Activated gamma-delta T cell (primary cell): ENCODE measurements around the gene TRIM9.
"Not testable (repeated sequence)": the region's sequence is repeated elsewhere in the genome, so short reads cannot be mapped to it uniquely, and the experiment has no call there.

Experiments
- DNase-seq: peaks from one replicate; lab custom pipeline; 2025; lab: John Stamatoyannopoulos, UW

TRIM9 gene

DNA sequence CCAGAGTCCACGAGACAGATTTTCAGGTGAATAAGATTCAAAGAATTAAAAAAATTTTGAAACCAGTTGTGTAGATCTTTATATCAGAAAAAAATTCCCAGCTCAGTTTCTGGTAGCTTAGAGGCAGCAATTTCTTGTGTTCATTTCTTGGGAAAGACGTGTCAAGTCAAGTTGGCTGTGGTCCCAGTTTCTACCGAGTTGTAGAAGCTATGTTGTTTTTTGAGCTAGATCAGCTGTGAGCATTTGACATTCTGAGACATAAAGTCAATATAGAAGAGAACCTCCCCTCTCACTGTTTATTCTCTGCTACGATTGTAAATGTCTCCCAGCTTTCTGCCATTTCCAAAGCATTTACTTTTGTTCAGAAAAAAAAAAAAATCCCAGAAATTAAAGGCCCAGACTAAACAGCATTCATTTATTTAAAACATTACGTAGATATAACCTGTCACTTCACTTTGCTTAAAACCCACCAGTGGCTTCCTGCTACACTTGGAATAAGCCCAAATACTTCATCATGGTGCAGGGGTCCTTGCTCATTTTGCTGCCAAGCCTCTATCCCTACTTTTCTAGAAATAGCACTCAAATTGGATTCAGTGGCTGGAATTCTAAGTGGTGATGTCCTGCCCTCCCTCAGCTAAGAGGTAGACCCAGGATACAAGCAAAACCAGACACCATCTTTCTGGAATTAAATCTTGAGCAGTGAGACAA is 130.1 kb downstream of the TRIM9 start:
- no peak for DNase-seq

DNA sequence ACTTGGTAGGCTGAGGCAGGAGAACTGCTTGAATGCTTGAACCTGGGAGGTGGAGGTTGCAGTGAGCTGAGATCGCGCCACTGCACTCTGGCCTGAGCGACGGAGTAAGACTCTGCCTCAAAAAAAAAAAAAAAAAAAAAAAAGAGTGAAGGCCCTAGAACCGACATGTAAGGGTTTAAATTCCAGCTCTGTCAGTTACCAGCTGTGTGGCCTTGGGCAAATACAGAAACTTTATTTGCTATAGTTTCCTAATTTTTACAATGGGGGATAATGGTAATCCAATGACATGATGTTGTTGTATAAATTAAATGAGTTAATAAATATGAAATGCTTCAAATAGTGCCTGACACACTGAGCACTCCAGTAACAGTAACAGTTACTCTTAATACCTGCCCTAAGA is 131.0 kb downstream of the TRIM9 start:
- no peak for DNase-seq

DNA sequence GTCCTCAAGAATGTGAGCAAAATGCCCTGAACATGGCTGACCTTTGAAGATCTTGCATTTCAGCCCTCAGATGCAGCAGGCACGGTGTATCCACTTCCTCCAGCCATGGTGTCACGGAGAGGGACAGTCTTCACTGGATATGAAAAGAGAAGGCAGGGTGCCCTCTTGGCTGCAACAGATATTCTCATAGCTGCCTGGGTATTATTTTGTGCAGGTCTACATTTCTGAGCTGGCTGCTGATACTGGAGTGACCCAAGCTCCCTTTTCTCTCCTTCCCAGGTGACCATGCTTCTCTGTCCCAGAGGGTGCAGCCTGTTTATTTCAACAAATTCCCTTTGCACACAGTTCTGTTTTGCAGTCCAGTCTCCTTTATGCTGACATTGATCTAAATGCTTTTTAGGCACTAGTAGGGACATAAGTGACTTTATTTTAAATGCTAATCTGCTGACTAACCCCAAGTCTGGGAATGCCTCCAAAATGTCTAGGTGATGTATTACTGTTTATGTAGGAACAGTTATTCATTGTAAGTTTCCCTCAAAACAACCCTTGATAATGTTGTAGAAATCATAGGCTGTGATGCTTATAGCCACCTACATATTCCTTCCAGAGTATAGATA is 133.2 kb downstream of the TRIM9 start:
- DNase-seq, result no peak

DNA sequence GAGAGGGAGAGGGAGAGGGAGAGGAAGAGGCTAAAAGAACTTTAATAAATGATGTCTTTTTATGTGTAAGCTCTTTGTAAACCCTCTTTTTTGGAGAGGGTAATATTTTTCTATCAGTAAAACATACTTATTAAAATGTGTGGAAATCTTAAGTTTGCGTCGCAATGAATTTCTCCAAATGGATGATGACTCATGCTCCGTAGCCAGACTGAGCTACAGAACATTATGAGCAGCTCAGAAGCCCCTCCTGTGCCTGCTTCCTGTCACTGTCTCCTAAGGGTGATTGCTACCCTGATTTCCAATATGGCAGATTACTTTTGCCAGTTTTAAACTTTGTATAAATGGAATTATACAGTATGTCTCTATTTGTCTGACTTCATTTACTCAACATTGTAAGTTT is 137.6 kb downstream of the TRIM9 start:
- no peak for DNase-seq

DNA sequence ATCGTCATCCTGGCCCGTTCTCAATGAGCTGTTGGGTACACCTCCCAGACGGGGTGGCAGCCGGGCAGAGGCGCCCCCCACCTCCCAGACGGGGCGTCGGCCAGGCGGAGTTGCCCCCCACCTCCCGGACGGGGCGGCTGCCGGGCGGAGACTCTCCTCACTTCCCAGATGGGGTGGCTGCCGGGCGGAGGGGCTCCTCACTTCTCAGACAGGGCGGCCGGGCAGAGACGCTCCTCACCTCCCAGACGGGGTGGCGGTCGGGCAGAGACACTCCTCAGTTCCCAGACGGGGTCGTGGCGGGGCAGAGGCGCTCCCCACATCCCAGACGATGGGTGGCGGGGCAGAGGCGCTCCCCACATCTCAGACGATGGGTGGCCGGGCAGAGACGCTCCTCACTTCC is 138.5 kb downstream of the TRIM9 start:
- DNase-seq, result not testable (repeated sequence)

DNA sequence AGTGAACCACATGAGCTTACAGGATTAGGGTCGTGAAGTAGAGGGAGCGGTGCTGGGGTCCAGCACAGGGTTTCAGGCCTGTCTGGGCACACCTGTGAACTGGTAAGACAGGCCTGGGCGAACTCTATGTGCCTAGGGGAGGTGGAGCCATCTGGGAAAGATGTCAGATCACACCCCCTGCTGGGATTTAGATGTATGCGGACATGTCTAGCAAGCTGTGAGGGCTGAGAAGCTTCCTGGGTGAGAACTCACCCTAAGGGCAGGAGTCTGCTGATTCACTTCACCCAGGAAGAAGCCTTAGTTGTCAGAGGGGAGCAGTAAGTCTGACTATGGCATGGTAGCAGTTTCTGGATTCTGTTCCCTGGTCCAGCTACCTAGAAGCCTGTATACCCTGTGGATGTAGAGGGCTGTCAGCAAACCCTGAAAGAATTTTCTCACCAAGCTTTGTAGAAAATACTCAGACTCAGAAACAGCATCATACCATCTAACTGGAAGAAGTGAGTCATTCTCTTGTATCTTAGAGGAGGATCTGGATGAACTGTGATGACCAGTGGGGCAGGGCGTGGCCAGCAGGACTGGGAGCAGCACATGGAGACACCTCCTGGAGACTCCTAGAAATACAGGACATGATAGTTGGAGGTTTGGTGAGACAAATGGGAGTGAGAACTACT is 139.4 kb downstream of the TRIM9 start:
- DNase-seq, result no peak

DNA sequence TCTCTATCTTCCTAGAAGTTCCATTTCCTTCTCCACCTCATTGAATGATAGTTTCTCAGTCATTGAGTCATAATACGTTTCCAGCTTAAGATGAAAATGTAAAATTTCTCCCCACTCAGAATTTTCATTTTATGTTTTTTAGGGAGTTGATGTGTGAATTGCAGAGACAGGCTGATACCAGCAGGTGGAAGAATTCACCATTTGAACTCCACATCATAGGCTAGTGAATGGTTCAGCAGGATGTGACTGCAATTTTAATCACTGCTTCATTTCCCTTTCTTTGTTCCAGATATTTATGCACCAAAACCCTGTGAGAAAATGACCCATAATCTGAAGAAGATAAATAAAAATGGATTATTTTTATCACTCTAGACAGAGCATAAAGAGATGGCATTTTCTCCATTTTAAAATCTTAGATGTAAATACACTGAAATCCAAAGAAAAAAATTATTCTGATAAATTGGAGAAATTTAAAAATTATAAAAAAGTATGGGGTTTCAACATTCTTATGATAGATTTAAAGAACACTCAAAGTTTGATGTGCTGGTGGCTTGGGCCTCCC is 140.0 kb downstream of the TRIM9 start:
- no peak for DNase-seq

DNA sequence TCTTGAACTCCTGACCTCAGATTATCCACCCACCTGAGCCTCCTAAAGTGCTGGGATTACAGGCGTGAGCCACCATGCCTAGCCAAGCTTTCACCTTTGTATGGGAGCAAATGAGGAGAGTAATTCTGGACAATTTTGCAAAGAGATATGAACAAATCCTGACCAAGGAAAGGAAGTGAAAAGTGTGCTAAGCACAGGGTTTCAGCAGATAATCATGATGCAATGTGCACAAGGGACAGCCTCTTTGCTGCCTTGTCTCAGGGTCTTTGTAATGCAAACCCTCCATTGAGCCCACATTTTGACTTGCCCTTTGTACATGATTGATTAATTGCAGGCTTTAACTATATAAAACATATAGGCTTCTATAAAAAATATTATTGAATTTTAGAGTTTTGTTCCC is 141.4 kb downstream of the TRIM9 start:
- DNase-seq, result no peak

DNA sequence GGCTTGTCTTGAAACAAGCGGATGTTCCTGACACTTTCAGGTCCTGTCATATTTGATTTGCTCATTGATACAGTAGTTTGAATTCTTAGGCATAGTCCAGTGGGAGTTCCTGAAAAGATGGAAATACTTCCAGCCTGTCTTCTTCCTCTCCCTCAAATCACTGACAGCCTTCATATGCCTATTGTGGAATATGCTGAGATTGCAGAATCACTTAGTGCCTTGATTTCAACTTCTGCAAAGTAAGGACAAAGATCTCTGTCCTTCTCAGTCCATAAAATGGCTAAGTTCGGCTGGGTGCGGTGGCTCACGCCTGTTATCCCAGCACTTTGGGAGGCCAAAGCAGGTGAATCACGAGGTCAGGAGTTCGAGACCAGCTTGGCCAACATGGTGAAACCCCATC is 143.9 kb downstream of the TRIM9 start:
- DNase-seq, result no peak

DNA sequence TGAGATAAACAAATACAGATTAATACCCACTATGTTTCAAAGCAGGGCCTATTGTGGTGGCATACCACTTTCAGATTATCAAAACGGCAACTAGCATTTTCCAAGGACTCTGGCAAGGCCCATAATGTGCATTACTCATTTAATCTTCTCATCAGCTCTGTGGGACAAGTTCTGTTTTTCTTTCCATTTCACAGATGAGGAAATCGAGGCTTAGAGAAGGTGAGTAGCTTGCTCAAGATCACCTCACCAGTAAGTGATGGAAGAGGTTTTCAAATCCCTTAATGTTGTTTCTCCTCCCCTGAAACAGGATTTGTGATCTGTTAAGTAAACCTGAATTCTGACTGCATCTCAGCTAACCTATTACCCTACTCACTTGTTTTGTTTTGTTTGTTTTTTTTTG is 146.7 kb downstream of the TRIM9 start:
- DNase-seq, result no peak

DNA sequence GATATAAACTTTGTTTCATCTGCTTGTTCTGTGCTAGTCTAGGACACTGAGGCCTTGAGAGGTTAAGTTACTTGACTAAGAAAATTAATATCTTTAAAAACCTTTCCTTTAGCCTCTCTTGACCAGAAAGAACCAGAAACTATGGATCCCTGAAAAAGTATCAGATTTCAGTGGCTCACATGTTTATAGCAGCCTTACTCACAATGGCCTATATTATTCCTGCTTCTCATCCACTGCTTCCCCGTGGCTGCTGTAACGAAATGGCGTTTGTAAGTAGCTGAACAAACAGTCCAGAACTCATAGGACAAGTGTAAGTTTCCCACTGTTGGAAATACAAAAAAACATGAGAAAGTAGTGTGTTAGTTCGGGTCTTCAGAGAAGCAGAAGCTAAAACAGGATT is 147.5 kb downstream of the TRIM9 start:
- no peak for DNase-seq

DNA sequence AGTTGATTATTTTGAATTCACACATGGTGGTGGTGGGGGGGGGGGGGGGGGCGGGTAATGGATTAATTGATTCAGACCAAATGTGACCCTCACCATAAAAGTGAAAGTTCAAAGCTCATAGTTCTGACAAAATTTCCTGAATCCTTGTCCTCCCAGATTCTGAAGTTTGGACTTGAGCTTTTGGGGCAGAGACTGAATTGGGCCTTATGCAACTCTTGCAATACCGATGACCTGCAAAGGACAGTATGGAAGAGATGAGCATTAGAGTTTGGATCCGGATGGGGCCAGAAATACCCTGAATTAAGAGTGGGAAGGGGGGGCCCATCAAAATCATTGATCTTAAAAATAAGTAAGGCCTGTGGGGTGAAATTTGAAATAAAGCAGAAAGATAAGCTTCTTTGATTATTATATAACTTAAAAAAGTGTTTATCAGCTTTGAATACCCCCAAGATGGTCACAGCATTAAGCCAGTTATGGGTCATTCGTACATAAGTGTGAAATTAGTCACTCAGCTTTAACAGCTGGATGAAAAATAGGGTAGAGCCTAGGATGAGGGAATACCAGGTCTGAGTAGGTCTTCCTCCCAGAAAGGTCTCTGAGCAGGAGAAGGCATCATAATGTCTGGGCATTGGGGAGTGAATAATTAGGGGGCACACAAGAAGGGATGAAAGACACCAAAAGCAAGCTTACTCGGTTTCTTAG is 148.5 kb downstream of the TRIM9 start:
- no peak for DNase-seq

DNA sequence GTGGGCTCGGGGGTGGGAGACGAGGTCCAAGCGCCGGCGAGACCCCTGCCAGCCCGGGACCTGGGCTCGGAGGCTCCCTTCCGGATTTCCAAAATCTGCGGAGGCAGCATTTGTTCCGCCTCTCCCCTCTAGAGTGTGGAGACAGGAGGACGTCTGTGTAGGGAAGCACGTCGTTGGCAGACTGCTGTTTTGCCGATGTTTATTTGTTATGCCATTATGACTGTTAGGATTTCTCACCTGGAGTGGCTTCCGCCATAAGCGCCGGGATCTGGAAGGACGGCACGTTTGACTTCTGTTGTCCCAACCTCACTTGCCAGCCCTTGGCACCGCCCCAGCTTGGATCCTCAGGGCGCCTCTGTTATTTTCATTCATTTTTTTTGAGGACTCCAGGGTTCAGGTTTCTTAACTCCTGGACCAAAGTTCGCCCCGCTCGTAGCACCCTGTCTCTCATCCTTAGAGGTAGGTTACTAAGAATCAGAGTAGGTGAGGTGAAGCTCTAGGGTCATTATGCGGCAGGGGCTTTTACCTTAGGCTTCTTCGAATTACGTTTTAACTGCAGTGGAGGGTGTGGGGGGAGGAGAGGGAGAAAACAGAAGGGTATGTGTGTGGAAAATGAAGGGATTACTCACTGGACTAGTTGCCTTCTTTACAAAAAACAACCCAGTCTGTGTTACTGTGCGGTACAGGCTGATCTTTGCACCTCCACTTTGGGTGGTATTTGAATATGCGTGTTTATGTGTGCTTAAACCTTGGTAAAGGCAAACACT is 150.1 kb downstream of the TRIM9 start:
- DNase-seq, result no peak

DNA sequence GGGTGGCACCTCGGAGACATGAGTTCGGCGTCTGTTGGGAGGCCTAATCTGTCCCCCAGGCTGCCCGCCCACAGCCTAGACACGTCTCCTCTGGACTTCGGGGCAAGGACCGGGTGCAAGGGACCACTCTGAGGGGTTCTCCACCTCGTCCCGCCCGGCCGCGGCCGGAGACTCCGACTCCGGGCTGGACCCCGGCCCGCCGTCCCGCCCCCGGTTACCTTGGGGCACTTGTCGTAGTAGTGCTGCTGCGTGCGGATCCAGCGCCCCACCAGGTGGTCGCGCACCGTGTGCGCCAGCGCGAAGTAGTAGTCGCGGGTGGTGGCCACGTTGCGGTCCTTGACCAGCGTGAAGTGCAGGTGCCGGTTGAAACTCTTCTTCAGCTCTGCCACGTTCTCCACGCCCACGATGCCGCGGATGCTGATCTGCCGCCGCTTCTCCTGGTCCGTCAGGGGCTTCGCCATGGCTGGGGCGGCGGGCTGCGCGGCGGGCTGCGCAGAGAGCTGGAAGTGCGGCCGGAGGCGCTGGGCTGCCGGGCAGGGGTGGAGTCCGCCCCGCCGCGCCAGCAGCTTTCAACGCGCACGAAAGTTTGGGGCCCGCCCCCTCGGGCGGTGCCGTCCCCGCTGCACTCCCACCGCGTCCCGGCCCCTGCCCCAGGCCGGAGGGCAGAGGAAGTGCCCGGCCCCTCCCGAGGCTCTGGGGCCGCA is 150.8 kb downstream of the TRIM9 start, which contains the start of gene PYGL:
Gene PYGL, minus strand, starts transcription at position 541 of the 704 bp plus-strand sequence. Its CDS starts 80 bp downstream, at position 461.
- no peak for DNase-seq

DNA sequence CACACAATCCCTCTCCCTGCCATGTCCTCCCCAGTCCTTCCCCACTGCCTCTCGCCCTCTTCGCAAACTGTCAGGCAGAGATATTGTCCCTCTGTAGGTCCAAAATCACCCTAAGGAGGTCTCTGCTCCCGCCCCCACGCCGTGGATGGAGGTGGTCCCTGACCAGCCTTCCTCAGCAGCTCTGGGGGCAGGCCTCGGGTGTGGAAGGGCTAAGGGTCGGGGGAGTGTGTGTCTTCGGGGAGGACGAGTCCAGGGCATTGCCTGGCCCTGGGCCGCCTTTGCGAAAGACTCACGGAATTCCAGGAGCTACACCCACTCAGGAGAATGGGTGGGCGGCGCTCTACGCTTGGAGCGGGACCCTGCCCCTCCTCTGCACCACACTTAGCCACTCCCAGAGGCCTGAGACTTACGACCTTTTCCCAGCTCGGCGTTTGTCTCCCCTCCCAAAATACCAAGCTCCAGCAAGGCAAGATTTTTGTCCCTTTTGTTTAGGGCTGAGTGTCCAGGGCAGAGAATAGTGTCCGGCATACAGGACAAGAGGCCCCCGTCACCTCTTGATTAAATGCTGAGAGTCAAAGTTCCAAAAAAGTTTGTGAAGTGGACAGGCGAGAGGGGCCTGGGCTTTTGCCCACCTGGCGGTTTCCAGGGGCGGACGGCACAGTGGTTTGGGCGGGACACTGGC is 151.5 kb downstream of the TRIM9 start:
- DNase-seq, result no peak

DNA sequence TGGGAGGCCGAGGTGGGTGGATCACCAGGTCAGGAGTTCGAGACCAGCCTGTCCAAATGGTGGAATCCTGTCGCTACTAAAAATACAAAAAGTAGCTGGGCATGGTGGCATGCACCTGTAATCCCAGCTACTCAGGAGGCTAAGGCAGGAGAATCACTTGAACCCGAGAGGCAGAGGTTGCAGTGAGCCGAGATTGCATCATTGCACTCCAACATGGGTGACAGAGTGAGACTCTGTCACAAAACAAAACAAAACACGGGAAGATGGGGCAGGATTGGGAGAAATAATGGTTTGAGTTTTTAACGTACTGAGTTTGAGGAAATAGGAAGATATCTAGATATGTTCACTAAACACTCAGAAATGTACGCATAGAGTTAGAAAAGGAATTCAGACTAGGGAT is 153.3 kb downstream of the TRIM9 start:
- DNase-seq, result not testable (repeated sequence)

DNA sequence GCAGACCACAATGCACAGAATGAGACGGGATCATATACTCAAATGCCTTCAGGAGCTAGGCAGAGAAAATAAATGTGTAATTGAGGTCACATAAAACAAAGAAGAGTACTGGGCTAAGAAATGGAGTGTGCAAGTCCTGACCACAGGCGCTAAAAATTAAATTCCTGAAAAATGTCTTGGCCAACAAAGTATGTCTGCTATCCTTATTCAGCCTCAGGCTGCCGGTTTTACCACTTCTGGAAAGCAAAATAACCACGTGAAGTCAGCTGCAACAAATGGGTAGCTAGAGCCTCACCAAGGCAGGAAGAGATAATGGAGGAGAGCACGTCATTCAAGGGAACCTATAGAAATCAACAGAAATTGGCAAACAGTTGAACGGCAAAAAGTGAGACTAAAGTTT is 153.8 kb downstream of the TRIM9 start:
- DNase-seq, result no peak

DNA sequence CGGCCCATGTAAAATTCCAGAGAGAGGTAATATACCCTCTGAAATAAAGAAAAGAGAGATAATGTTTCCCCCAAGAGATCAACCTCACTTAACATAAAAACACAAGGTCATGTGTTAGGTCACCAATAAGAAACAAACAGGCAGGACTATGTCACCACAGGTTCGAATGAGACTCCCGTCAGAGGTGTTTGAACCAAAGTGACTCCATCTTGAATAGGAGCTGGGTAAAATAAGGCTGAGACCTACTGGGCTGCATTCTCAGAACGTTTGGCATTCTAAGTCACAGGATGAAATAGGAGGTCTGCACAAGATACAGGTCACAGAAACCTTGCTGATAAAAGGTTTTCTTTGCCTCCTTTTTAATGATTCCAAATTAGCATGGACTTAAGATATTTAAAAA is 157.1 kb downstream of the TRIM9 start:
- no peak for DNase-seq

DNA sequence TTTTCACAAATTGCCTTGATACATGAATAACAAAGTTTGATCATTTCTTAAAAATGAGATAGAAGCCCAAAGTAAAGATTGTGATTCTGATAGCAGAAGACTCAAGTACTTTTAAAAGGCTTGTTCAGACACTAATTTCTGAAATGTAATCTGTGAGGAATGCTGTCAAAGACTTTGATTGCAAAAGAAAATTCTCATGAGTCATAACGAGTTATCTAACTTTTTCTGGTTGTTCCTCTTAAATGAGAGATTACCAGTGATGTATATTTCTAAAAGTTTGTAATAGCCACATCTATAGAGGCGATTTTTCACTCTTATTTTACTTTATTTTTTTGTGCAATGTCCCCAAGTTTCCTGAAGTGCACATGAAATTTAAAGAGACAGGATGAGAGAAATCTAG is 157.6 kb downstream of the TRIM9 start:
- DNase-seq, result no peak

DNA sequence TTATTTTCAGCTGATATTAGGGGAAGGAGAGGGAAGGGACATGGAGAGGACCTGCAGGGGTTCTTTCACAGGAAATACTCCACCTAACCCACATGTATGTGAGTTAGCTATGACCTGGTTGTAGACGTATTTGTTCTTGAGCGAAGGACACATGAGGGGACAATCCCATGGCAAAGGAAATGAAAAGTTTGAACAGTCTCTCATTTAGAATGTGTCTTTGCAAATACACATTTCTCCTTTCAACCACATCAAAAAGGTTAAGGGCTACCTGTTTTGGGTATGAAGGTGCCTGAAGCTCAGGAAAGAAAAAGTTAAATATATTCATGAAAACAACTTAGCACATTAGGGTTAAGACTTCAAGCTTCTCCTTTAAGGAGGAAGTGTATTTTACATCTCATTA is 158.0 kb downstream of the TRIM9 start:
- no peak for DNase-seq

DNA sequence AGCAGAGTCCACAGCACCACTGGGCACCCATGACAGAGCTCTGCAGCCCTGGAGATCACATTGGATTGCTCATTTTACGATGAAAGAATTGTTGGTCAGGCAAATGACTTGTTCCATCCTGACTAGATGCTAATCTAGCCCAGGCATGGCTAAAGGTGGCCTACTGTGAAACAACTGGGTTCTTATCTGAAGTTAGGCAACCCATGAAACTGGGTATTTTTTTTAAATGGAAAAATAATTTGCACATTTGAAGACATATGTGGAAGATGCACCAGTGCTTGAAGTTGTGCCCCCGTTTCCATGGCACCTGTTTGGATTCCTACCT is 158.9 kb downstream of the TRIM9 start:
- no peak for DNase-seq
